ENCODE results near the gene PRPF19.

GRCh38 chr11:60872961-60873524 is 33.3 kb downstream of the PRPF19 start:
- no peak for TF ChIP-seq EZH2phosphoT487 (IDR thresholded peaks at IDR 0.05; ENCODE audit: insufficient read depth, low read depth)
- TF ChIP-seq EZH2 (IDR thresholded peaks at IDR 0.05; ENCODE audit: insufficient read depth, poor library complexity, severe bottlenecking), result no peak

All from GM23248 (cell line).